Common myeloid progenitor, CD34-positive (primary cell): ENCODE results near the gene SUPT5H.
A peak's percentile ranks its signal among the peaks of the same experiment; 100 is the strongest.
"Not testable (repeated sequence)": the region's sequence is repeated elsewhere in the genome, so short reads cannot be mapped to it uniquely, and the experiment has no call there.

ENCODE experiments used
- CTCF ChIA-PET: fragments of 350-600 bp; sonication (Branson Sonifier 250); formaldehyde crosslinking; loops from one replicate; lab custom pipeline; 2021; ENCODE audit warnings: antibody characterized with exemption; lab: Charles Lee
- POLR2A ChIA-PET: fragments of 350-600 bp; sonication (Branson Sonifier 250); formaldehyde crosslinking; loops from one replicate; lab custom pipeline; 2021; ENCODE audit warnings: antibody characterized with exemption; lab: Charles Lee
- DNase-seq, 3 donors: peaks; one replicate each; pipeline versions ENCODE4 v3.0.0 to v3.0.0-alpha.2; 2013
- H3K27ac ChIP-seq, 2 experiments: 1 replicate in 1 of 2; 2 replicates in 1 of 2; pipeline ENCODE4 v1.7.0; 2013; ENCODE audit warnings: inconsistent platforms in 2 of 2, low read length in 2 of 2, mild to moderate bottlenecking in 2 of 2, low read depth in 1 of 2, moderate library complexity in 1 of 2; ENCODE audit not compliant: severe bottlenecking in 2 of 2, insufficient read depth in 1 of 2, poor library complexity in 1 of 2
- H3K27me3 ChIP-seq, 5 experiments: replicated peaks in 2 of 5; 1 replicate in 3 of 5; 2 replicates in 2 of 5; pipeline versions ENCODE4 v1.6.1 to v1.7.0; 2013; ENCODE audit warnings: low read length in 4 of 5, mild to moderate bottlenecking in 2 of 5, moderate library complexity in 2 of 5, inconsistent platforms in 1 of 5; ENCODE audit not compliant: insufficient read depth in 5 of 5, control insufficient read depth in 4 of 5
- H3K36me3 ChIP-seq, 4 experiments: 1 replicate in 2 of 4; 2 replicates in 2 of 4; pipeline versions ENCODE4 v1.6.1 to v1.7.0; 2013; ENCODE audit warnings: low read length in 3 of 4, control low read depth in 1 of 4, mild to moderate bottlenecking in 1 of 4; ENCODE audit not compliant: control insufficient read depth in 4 of 4, insufficient read depth in 4 of 4
- H3K4me1 ChIP-seq, 4 experiments: 1 replicate in 3 of 4; 2 replicates in 1 of 4; pipeline versions ENCODE4 v1.6.1 to v1.7.1; 2013; ENCODE audit warnings: low read length in 3 of 4, mild to moderate bottlenecking in 3 of 4, control low read depth in 1 of 4, inconsistent platforms in 1 of 4, moderate library complexity in 1 of 4; ENCODE audit not compliant: control insufficient read depth in 4 of 4, insufficient read depth in 4 of 4; ENCODE audit errors: control extremely low read depth in 1 of 4
- H3K4me3 ChIP-seq, 7 experiments: 1 replicate in 4 of 7; 2 replicates in 3 of 7; pipeline versions ENCODE4 v1.5.1 to v1.7.0; 2013; ENCODE audit warnings: mild to moderate bottlenecking in 7 of 7, low read length in 6 of 7, moderate library complexity in 6 of 7, inconsistent platforms in 2 of 7, low read depth in 2 of 7, control low read depth in 1 of 7; ENCODE audit not compliant: insufficient read depth in 4 of 7, control insufficient read depth in 1 of 7; ENCODE audit errors: extremely low read depth in 1 of 7
- H3K9me3 ChIP-seq, 5 experiments: 1 replicate in 4 of 5; 2 replicates in 1 of 5; pipeline versions ENCODE4 v1.6.1 to v1.7.1; 2013; ENCODE audit warnings: low read length in 4 of 5, mild to moderate bottlenecking in 2 of 5, inconsistent platforms in 1 of 5, low read depth in 1 of 5, moderate library complexity in 1 of 5; ENCODE audit not compliant: control insufficient read depth in 4 of 5, insufficient read depth in 2 of 5; ENCODE audit errors: control extremely low read depth in 1 of 5
- WGBS: methylation state at CpG from one replicate; pipeline ENCODE4 v1.1.5; 2013; ENCODE audit not compliant: insufficient coverage; 5-methylcytosine and 5-hydroxymethylcytosine counted together

SUPT5H gene

GRCh38 chr19:39438270-39438934 is 7.0 kb upstream of the SUPT5H start:
- DNase-seq, result no peak

GRCh38 chr19:39444598-39445195 is 685 bp upstream of the SUPT5H start:
- H3K36me3 ChIP-seq, result peaks cover 0 to 12% (median 7%) of the 10 kb centered on the region in 4 experiments
- H3K4me3 ChIP-seq, result peak overlapping the region; percentile 86 to 100 (median 98)
- peak overlapping the region; percentile 88 to 98 for H3K27ac ChIP-seq
- no peaks in the 10 kb centered on the region for H3K27me3 ChIP-seq
- 8% methylated on average over 8 of the region's 17 CpGs for WGBS
- CTCF ChIA-PET, result interaction anchor here (1.3 to 3.1 kb wide), 2 partner anchors 10 to 24 kb away, joined by 4 to 10 read pairs; partner anchors contain the start of gene RPS16
- no peak for DNase-seq
- POLR2A ChIA-PET, result interaction anchor here (1.9 kb wide), 1 partner anchor 9 kb away, joined by 11 read pairs; the partner anchor contains the start of gene RPS16
- no peaks in the 10 kb centered on the region for H3K9me3 ChIP-seq
- H3K4me1 ChIP-seq, result peaks cover 6 to 38% (median 26%) of the 10 kb centered on the region in 4 experiments

More at GRCh38 chr19:39438270-39438934, 7.0 kb upstream of the SUPT5H start:
- H3K4me3 ChIP-seq, result no peak overlapping the region
- CTCF ChIA-PET, result interaction anchor here (0.6 to 1.2 kb wide), 2 partner anchors 98 to 805 kb away, joined by 3 read pairs; no protein-coding TSS in a partner anchor
- H3K4me1 ChIP-seq, result peaks cover 4 to 28% (median 22%) of the 10 kb centered on the region in 4 experiments
- H3K36me3 ChIP-seq, result peaks cover 2 to 14% (median 12%) of the 10 kb centered on the region in 4 experiments
- H3K9me3 ChIP-seq, result no peaks in the 10 kb centered on the region
- no peak overlapping the region for H3K27ac ChIP-seq
- no peaks in the 10 kb centered on the region for H3K27me3 ChIP-seq
- WGBS, result 96% methylated on average over 3 of the region's 9 CpGs
- POLR2A ChIA-PET, result no interaction called here

- H3K36me3 ChIP-seq, result peaks cover 0 to 12% (median 7%) of the 10 kb centered on the region in 4 experiments
- WGBS, result 89% methylated on average over 14 of the region's 16 CpGs
- CTCF ChIA-PET, result interaction anchor here (0.8 to 3.1 kb wide), 4 partner anchors 11 to 79 kb away, joined by 3 to 10 read pairs (median 3); partner anchors contain the start of gene RPS16
- POLR2A ChIA-PET, result interaction anchor here (0.7 to 1.9 kb wide), 2 partner anchors 11 to 625 kb away, joined by 3 to 11 read pairs; partner anchors contain the start of gene RPS16
- H3K4me1 ChIP-seq, result peaks cover 6 to 35% (median 25%) of the 10 kb centered on the region in 4 experiments
- peak overlapping the region in 6 of 7 experiments; percentile 86 to 100 (median 98) for H3K4me3 ChIP-seq
- peak overlapping the region; percentile 88 to 98 for H3K27ac ChIP-seq
- H3K9me3 ChIP-seq, result no peaks in the 10 kb centered on the region
- H3K27me3 ChIP-seq, result no peaks in the 10 kb centered on the region
- no peak for DNase-seq
Observed at GRCh38 chr19:39446365-39447084, 1.1 kb downstream of the SUPT5H start.

- no peak for DNase-seq
- H3K4me3 ChIP-seq, result no peak overlapping the region
- 72% methylated on average over 3 of the region's 3 CpGs for WGBS
- H3K27me3 ChIP-seq, result no peaks in the 10 kb centered on the region
- no peak overlapping the region for H3K27ac ChIP-seq
- peaks cover 6 to 35% (median 25%) of the 10 kb centered on the region in 4 experiments for H3K4me1 ChIP-seq
- ChIA-PET POLR2A (no interaction called here), CTCF (no interaction called here)
- H3K36me3 ChIP-seq, result peaks cover 3 to 21% (median 16%) of the 10 kb centered on the region in 4 experiments
- H3K9me3 ChIP-seq, result no peaks in the 10 kb centered on the region
Observed at GRCh38 chr19:39448271-39448670, 2.9 kb downstream of the SUPT5H start.

- H3K4me3 ChIP-seq, result no peak overlapping the region
- ChIA-PET POLR2A (no interaction called here), CTCF (interaction anchor here (0.9 kb wide), 1 partner anchor 38 kb away, joined by 3 read pairs; no protein-coding TSS in a partner anchor)
- 87% methylated on average over 6 of the region's 8 CpGs for WGBS
- peaks cover 3 to 30% (median 19%) of the 10 kb centered on the region in 4 experiments for H3K36me3 ChIP-seq
- H3K27ac ChIP-seq, result no peak overlapping the region
- peaks cover 6 to 34% (median 25%) of the 10 kb centered on the region in 4 experiments for H3K4me1 ChIP-seq
- DNase-seq, result no peak
- H3K9me3 ChIP-seq, result no peaks in the 10 kb centered on the region
- no peaks in the 10 kb centered on the region for H3K27me3 ChIP-seq
Observed at GRCh38 chr19:39449116-39449797, 3.9 kb downstream of the SUPT5H start.

- POLR2A ChIA-PET, result interaction anchor here (0.5 kb wide), 1 partner anchor 21 kb away, joined by 3 read pairs; no protein-coding TSS in a partner anchor
Observed at GRCh38 chr19:39451257-39451656, 5.9 kb downstream of the SUPT5H start.

More at GRCh38 chr19:39451257-39451656, 5.9 kb downstream of the SUPT5H start:
- Histone ChIP-seq H3K36me3 (peaks cover 3 to 35% (median 26%) of the 10 kb centered on the region in 4 experiments), H3K4me1 (peaks cover 2 to 23% (median 16%) of the 10 kb centered on the region in 4 experiments)
- H3K27me3 ChIP-seq, H3K27ac ChIP-seq, DNase-seq, H3K4me3 ChIP-seq, H3K9me3 ChIP-seq, CTCF ChIA-PET: not testable (repeated sequence)
- WGBS, result 96% methylated on average over 7 of the region's 8 CpGs
